ENCODE data around the gene RTN4R.
"Not testable (repeated sequence)": the region's sequence is repeated elsewhere in the genome, so short reads cannot be mapped to it uniquely, and the experiment has no call there.

The RTN4R gene

GRCh38 chr22:20304646-20305045, 36.5 kb upstream of the RTN4R start:
- DNase-seq (ENCODE audit: extremely low read depth, low read depth), result no peak

GRCh38 chr22:20303229-20303534, 35.1 kb upstream of the RTN4R start:
- not testable (repeated sequence) for DNase-seq (ENCODE audit: extremely low read depth, low read depth)

More at GRCh38 chr22:20304646-20305045, 36.5 kb upstream of the RTN4R start:
- TF ChIP-seq CTCF (IDR thresholded peaks at IDR 0.05; ENCODE audit: low read depth, low read length), result no peak

DNA sequence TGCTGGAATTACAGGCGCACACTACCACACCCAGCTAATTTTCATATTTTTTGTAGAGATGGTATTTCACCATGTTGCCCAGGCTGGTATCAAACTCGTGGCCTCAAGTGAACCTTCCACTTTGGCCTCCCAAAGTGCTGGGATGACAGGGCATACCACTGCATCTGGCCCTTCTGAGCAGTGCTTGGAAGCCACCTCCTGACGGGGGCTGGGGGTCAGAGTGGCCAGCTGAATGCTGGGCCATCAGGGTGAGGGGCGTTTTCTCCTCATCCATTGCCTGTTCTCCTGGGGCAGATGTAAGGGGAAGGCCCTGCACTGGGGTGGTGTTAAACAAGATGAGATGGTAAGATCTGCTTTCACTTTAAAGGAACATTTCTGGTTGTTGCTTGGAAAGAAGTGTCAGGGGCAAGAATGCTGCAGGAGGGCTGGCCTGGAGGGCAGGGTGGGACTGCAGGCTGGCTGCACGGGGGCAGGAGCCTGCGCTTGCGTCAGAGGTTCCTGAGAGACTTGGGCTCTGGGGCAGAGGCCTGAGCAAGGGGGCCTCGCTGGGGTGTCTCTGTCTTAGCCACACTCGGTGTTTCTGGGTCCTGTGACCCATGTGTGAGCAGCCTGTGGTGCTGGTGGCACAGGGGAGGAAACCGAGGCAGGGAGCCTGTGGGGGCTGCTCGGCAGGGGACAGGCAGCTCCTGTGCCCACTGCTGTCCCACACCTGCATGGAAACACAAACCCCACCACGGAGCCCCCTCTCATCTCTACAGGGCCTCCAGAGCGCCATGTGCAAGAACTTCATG, 34.5 kb upstream of the RTN4R start:
- TF ChIP-seq CTCF (IDR thresholded peaks at IDR 0.05; ENCODE audit: low read depth, low read length), result no peak
- DNase-seq (ENCODE audit: extremely low read depth, low read depth), result no peak

GRCh38 chr22:20299746-20300136, 31.6 kb upstream of the RTN4R start:
- no peak for DNase-seq (ENCODE audit: extremely low read depth, low read depth)
- TF ChIP-seq CTCF (IDR thresholded peaks at IDR 0.05; ENCODE audit: low read depth, low read length), result no peak

DNA sequence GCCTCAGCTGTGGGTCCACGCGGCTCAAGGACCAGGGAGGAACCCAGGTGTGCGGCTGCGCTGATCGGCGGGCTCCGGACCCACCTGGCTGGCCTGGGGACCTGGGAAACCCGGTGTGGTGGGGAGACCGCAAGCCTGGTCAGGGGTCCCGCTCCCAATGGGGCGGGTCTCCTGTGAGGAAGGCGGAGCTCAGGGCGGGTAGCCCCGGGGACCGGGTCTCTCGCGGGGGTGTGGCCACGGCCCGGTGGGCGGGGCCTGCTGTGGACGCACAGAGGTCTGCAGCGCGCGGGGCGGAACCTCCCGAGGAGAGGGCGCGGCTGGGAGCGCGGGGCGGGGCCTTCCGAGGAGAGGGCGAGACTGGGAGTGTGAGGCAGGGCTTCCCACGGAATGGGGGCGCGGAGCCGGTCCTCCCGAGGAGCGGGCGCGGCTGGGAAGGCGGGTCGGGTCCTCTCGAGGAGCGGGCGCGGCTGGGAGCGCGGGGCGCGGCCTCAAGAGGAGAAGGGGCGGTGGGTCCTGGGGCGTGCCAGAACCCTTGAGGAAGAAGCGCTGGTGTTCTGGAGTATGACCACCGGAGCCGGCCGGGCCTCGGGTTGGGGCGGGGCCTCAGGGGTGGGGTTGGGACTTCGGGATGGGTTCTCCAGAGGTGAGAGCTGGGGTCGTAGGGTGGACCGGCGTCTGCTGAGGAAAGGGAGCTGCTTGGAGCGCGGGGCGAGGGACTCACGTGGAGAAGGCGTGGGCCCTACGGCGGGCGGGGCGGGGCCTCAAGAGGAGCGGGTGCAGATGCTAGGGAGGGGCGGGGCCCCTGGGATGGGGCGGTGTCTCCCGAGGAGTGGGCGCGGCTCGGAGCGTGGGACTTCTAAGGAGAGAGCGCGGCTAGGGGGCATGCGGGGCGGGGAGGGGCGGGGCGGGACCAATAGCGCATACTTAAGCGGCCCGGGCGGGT, 31.0 kb upstream of the RTN4R start:
- no peak for DNase-seq (ENCODE audit: extremely low read depth, low read depth)
- no peak for TF ChIP-seq CTCF (IDR thresholded peaks at IDR 0.05; ENCODE audit: low read depth, low read length)

GRCh38 chr22:20298110-20298802, 30.1 kb upstream of the RTN4R start:
- TF ChIP-seq CTCF (IDR thresholded peaks at IDR 0.05; ENCODE audit: low read depth, low read length), result no peak
- DNase-seq (ENCODE audit: extremely low read depth, low read depth), result no peak

- no peak for TF ChIP-seq CTCF (IDR thresholded peaks at IDR 0.05; ENCODE audit: low read depth, low read length)
- no peak for DNase-seq (ENCODE audit: extremely low read depth, low read depth)
Measured at GRCh38 chr22:20297414-20298109, 29.4 kb upstream of the RTN4R start.

All from AG09319 (cell line).